Prostate gland (tissue), 2 donors: ENCODE data around the gene FLVCR2. TPM values are rescaled to one million over a fixed set of nuclear protein-coding genes. Genes with fewer than 3 reads are reported as not detected.

ENCODE experiments used
- DNase-seq: peaks from one replicate; pipeline ENCODE4 v3.0.0-alpha.2; 2019; ENCODE audit warnings: low spot score
- H3K27ac ChIP-seq, 2 donors: fragments of 200-600 bp; sonication (generic); 2 replicates each; pipeline ENCODE4 v1.5.1; 2017 to 2019
- H3K27me3 ChIP-seq: fragments of 200-600 bp; sonication (generic); replicated peaks from 2 replicates; pipeline ENCODE4 v1.5.1; 2019; ENCODE audit not compliant: insufficient read depth
- H3K36me3 ChIP-seq, 2 donors: fragments of 200-600 bp; sonication (generic); 1 replicate in 1 of 2; 2 replicates in 1 of 2; pipeline versions ENCODE4 v1.5.1 to v1.8.1; 2017 to 2019
- H3K4me1 ChIP-seq: fragments of 200-600 bp; sonication (generic); replicated peaks from 2 replicates; pipeline ENCODE4 v1.5.1; 2019
- H3K4me3 ChIP-seq, 2 donors: fragments of 200-600 bp; sonication (generic); 2 replicates each; pipeline ENCODE4 v1.5.1; 2017 to 2019
- H3K9me3 ChIP-seq: fragments of 200-600 bp; sonication (generic); 2 replicates; pipeline ENCODE4 v1.5.1; 2017
- CTCF ChIP-seq, 4 experiments: fragments of 200-600 bp in 2 of 4; fragments of 450-650 bp in 2 of 4; sonication (generic) in 2 of 4; IDR thresholded peaks; 1 replicate in 3 of 4; 2 replicates in 1 of 4; pipeline ENCODE4 v1.5.1; 2016 to 2019; ENCODE audit warnings: antibody characterized with exemption in 4 of 4, mild to moderate bottlenecking in 2 of 4, moderate library complexity in 2 of 4
- POLR2A ChIP-seq: fragments of 450-650 bp; IDR thresholded peaks from one replicate; pipeline ENCODE4 v1.6.1; 2016; ENCODE audit warnings: antibody characterized with exemption, mild to moderate bottlenecking
- POLR2AphosphoS5 ChIP-seq: sonication (generic); formaldehyde crosslinking; IDR thresholded peaks from one replicate; pipeline ENCODE4 v1.6.1; 2017; ENCODE audit warnings: antibody characterized with exemption
- WGBS: methylation state at CpG from one replicate; pipeline ENCODE4 v1.1.5; 2018; 5-methylcytosine and 5-hydroxymethylcytosine counted together
- intact Hi-C: fragments of 100-400 bp; cut with DNase I; formaldehyde crosslinking; loops from one replicate; pipeline ENCODE4 v1.14.2; 2022
- total RNA-seq, 2 donors: library from RNA; depleted of rRNA; stranded (reverse); fragments of >200 nt; gene quantifications; one replicate each; pipeline ENCODE4 v1.1.0, GENCODE V29; 2016

Gene FLVCR2
- total RNA-seq, 2 donors from 2014 or later: 3.1 to 22.2 TPM

- TF ChIP-seq CTCF (IDR thresholded peaks at IDR 0.05) (no peak), POLR2AphosphoS5 (no peak), POLR2A (no peak)
- DNase-seq: no peak
- no peak overlapping the region for H3K27ac ChIP-seq
- no peaks in the 10 kb centered on the region for H3K4me1 ChIP-seq
- intact Hi-C loops: no loop called here
- H3K36me3 ChIP-seq: no peaks in the 10 kb centered on the region
- H3K9me3 ChIP-seq: no peaks in the 10 kb centered on the region
- H3K4me3 ChIP-seq: no peak overlapping the region
- WGBS: 92% methylated on average over 11 of the region's 11 CpGs
- no peaks in the 10 kb centered on the region for H3K27me3 ChIP-seq
Observed at GRCh38 chr14:75547552-75548250, 30.7 kb upstream of the FLVCR2 start.

- Histone ChIP-seq H3K9me3 (no peaks in the 10 kb centered on the region), H3K4me3 (no peak overlapping the region), H3K4me1 (no peaks in the 10 kb centered on the region), H3K36me3 (no peaks in the 10 kb centered on the region), H3K27me3 (no peaks in the 10 kb centered on the region), H3K27ac (no peak overlapping the region)
- DNase-seq: no peak
- TF ChIP-seq POLR2AphosphoS5: no peak
- no peak for TF ChIP-seq CTCF (IDR thresholded peaks at IDR 0.05)
- TF ChIP-seq POLR2A: no peak
- WGBS: 43% methylated on average over 7 of the region's 7 CpGs
- intact Hi-C loops: no loop called here
Observed at GRCh38 chr14:75548544-75548943, 29.9 kb upstream of the FLVCR2 start.

- Histone ChIP-seq H3K4me3 (no peak overlapping the region), H3K36me3 (no peaks in the 10 kb centered on the region), H3K4me1 (no peaks in the 10 kb centered on the region), H3K27me3 (no peaks in the 10 kb centered on the region), H3K27ac (no peak overlapping the region), H3K9me3 (no peaks in the 10 kb centered on the region)
- no peak for DNase-seq
- 72% methylated on average over 5 of the region's 5 CpGs for WGBS
- intact Hi-C loops: no loop called here
- TF ChIP-seq POLR2A (no peak), POLR2AphosphoS5 (no peak), CTCF (IDR thresholded peaks at IDR 0.05) (no peak)
Observed at GRCh38 chr14:75549169-75549568, 29.3 kb upstream of the FLVCR2 start.

GRCh38 chr14:75551021-75551420, 27.4 kb upstream of the FLVCR2 start:
- intact Hi-C loops: no loop called here
- no peak for TF ChIP-seq CTCF (IDR thresholded peaks at IDR 0.05)
- TF ChIP-seq POLR2AphosphoS5: no peak
- TF ChIP-seq POLR2A: no peak
- no peak for DNase-seq
- Histone ChIP-seq H3K27me3 (no peaks in the 10 kb centered on the region), H3K36me3 (no peaks in the 10 kb centered on the region), H3K4me1 (no peaks in the 10 kb centered on the region), H3K27ac (no peak overlapping the region), H3K4me3 (no peak overlapping the region), H3K9me3 (no peaks in the 10 kb centered on the region)
- WGBS: 92% methylated on average over 7 of the region's 7 CpGs

- H3K27ac ChIP-seq: no peak overlapping the region
- no peaks in the 10 kb centered on the region for H3K4me1 ChIP-seq
- H3K9me3 ChIP-seq: no peaks in the 10 kb centered on the region
- DNase-seq: no peak
- H3K36me3 ChIP-seq: no peaks in the 10 kb centered on the region
- intact Hi-C loops: no loop called here
- H3K4me3 ChIP-seq: no peak overlapping the region
- no peaks in the 10 kb centered on the region for H3K27me3 ChIP-seq
- WGBS: 96% methylated on average over 6 of the region's 6 CpGs
- no peak for TF ChIP-seq POLR2AphosphoS5
- TF ChIP-seq POLR2A: no peak
- no peak for TF ChIP-seq CTCF (IDR thresholded peaks at IDR 0.05)
Observed at GRCh38 chr14:75553157-75553556, 25.3 kb upstream of the FLVCR2 start.
